Effector memory CD4-positive, alpha-beta T cell (primary cell): ENCODE measurements around the gene INTS12.
A peak's percentile ranks its signal among the peaks of the same experiment; 100 is the strongest.
"Not testable (repeated sequence)": the region's sequence is repeated elsewhere in the genome, so short reads cannot be mapped to it uniquely, and the experiment has no call there.

Experiments
- DNase-seq, 3 donors: peaks; one replicate each; pipeline ENCODE4 v3.0.0-alpha.2; 2020
- H3K27ac ChIP-seq: 2 replicates; pipeline ENCODE4 v1.7.0; 2013; ENCODE audit warnings: mild to moderate bottlenecking, low read length, moderate library complexity; ENCODE audit not compliant: insufficient read depth, poor library complexity, severe bottlenecking
- H3K27me3 ChIP-seq: replicated peaks from 2 replicates; pipeline ENCODE4 v1.7.0; 2013; ENCODE audit warnings: mild to moderate bottlenecking, low read length; ENCODE audit not compliant: insufficient read depth, control insufficient read depth, poor library complexity, severe bottlenecking
- H3K36me3 ChIP-seq: 2 replicates; pipeline ENCODE4 v1.7.0; 2013; ENCODE audit warnings: mild to moderate bottlenecking, low read length, moderate library complexity; ENCODE audit not compliant: control insufficient read depth, insufficient read depth
- H3K4me1 ChIP-seq: 2 replicates; pipeline ENCODE4 v1.7.0; 2013; ENCODE audit warnings: low read length, mild to moderate bottlenecking; ENCODE audit not compliant: control insufficient read depth, insufficient read depth, poor library complexity, severe bottlenecking
- H3K4me3 ChIP-seq: 2 replicates; pipeline ENCODE4 v1.7.0; 2013; ENCODE audit warnings: low read length, low read depth, mild to moderate bottlenecking; ENCODE audit not compliant: insufficient read depth, poor library complexity, severe bottlenecking
- H3K9me3 ChIP-seq: 2 replicates; pipeline ENCODE4 v1.7.0; 2013; ENCODE audit warnings: mild to moderate bottlenecking, low read length, moderate library complexity; ENCODE audit not compliant: control insufficient read depth
- total RNA-seq, 3 donors: gene quantifications; one replicate each; lab custom pipeline; 2026; lab: John Stamatoyannopoulos, UW

INTS12 gene, protein sequence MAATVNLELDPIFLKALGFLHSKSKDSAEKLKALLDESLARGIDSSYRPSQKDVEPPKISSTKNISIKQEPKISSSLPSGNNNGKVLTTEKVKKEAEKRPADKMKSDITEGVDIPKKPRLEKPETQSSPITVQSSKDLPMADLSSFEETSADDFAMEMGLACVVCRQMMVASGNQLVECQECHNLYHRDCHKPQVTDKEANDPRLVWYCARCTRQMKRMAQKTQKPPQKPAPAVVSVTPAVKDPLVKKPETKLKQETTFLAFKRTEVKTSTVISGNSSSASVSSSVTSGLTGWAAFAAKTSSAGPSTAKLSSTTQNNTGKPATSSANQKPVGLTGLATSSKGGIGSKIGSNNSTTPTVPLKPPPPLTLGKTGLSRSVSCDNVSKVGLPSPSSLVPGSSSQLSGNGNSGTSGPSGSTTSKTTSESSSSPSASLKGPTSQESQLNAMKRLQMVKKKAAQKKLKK
- total RNA-seq: 11.2 to 20.1 (median 16.1) reads per million in 3 donors

DNA sequence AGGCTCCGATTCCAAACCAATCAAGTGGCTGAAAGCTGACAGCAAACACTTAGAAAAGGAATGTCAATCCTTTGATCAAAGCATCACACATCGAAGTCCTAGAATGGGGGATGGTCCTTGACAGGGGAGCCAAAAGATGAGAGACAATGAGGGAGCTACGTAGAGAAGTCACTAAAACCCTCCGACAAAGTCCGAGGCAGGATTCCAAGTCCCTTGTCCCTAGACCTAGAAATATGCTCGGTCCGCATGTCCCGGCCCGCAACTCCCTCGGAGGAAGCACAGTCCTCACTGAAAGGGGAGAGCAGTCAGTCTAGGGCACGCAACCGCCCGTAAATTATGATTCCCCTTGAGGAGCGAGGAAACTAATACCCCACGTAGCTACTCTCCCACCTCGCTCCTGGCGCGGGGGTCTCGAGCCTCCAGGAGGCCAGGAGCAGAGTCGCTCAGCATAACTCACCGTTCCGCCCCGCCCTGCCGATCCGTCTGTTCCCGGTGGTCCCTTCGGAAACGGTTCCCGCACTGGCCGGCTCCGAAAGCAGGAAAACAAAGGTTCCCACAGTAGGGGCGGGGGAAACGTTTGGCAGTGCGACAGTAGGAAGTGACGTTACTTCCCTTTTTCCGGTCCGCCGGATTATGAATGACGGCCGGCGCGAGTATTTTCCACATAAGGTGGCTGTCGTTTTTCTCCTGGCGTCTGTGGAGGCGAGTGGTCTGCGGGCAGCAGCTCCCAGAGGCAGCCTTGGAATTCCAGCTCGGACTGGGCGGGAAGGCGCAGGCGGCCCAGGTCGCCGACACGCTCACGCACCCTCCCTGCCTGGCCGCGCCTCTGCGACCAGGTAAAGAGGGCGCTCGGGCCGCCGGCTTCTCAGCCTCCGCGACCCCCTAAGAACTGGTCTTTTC is at the start of gene INTS12, which contains the start of gene GSTCD:
TSS of gene INTS12 (minus strand) at position 509 of the 900 bp plus-strand sequence. CDS start 8,684 bp downstream, outside the sequence.
TSS of gene GSTCD (plus strand) at position 604 of the 900 bp plus-strand sequence. CDS start 8,830 bp downstream, outside the sequence.
- DNase-seq: peak; percentile 73 to 82 (median 77)
- Histone ChIP-seq H3K27ac (peak within 1 kb of the TSS; percentile 81), H3K36me3 (no peaks in the 10 kb centered on the region), H3K4me3 (peak within 1 kb of the TSS; percentile 97), H3K4me1 (no peaks in the 10 kb centered on the region), H3K27me3 (no peaks in the 10 kb centered on the region), H3K9me3 (no peaks in the 10 kb centered on the region)

DNA sequence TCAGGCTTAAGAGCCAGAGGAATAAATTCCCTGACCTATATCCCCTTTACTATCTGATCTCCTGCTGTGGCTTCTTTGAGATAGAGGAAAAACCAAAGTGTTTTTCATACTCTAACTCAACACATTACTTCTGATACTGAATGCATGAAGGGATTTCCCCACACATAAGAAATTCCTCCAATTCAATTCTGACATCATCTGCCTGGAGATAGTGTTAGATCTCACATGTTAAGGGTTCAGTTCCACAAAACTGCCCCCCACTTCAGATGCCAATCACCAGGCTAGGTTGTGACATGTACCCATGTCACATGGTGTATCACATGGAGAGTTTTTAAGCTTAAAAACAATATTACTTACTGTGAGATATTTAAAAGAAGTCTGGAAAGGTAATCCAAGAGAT is 46.9 kb upstream of the INTS12 start:
- H3K4me1 ChIP-seq: no peaks in the 10 kb centered on the region
- no peak overlapping the region for H3K4me3 ChIP-seq
- H3K9me3 ChIP-seq: no peaks in the 10 kb centered on the region
- no peaks in the 10 kb centered on the region for H3K36me3 ChIP-seq
- no peaks in the 10 kb centered on the region for H3K27me3 ChIP-seq
- no peak for DNase-seq
- no peak overlapping the region for H3K27ac ChIP-seq

DNA sequence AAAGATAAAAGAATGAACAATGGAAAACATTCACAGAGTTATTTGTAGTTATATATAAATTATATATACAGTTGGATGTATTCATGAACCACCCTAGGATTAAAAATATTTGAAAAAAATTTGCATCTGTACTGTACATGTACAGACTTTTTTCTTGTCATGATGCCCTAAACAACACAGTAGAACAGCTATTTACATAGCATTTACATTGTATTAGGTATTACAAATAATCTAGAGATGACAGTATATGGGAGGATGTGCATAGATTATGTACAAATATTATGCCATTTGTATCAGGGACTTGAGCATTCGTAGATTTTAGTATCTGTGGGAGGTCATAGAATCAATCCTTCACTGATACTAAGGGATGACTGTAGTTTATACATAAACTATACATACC is 44.9 kb upstream of the INTS12 start:
- Histone ChIP-seq H3K4me1 (no peaks in the 10 kb centered on the region), H3K36me3 (no peaks in the 10 kb centered on the region), H3K9me3 (no peaks in the 10 kb centered on the region), H3K4me3 (no peak overlapping the region), H3K27ac (no peak overlapping the region), H3K27me3 (no peaks in the 10 kb centered on the region)
- DNase-seq: no peak

DNA sequence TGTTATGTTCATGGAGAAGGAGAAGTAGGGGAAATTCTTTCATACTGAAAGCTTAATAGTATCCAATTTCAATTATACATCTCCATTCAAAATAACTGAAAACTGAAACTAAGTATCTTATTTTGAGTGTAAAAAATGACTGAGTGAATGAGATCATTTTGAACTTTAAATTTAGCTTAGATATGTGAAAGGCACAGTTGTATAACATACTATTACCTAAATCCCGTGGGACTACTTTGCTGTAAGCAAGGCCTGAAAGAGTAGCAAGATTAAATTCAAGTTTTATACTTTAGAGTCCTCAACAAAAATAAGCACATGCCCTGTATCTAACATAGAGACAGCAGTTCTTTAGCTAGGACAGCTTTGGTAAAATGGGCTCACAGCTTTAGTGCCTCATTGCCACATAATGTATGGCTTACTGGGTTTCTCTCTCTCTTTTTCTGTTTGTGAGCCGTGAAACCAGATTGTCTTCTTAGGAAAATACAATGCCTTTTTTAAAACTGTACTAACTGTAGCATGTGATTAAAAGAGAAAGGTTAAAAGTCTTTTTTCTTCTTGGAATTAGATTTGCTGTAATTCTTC is 43.3 kb upstream of the INTS12 start:
- Histone ChIP-seq H3K4me3 (no peak overlapping the region), H3K27me3 (no peaks in the 10 kb centered on the region), H3K27ac (no peak overlapping the region), H3K36me3 (no peaks in the 10 kb centered on the region), H3K9me3 (no peaks in the 10 kb centered on the region), H3K4me1 (no peaks in the 10 kb centered on the region)
- DNase-seq: no peak

DNA sequence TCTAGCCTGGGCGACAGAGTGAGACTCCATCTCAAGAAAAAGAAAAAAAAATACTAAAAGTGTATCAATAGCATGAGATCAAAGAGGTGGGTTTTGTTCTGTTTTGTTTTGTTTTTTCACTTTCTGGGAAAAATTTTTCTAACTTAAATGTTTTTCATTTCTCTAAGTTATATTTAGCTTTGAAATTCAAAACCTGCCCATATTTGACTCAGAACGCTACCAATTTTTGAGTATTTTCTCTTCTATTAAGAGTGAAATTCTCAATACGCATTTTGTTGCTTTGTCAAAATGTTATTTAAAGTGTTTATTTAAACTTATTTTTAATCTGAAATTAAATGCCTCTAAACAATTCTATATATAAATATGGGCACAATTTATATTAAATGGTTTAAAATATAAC is 39.7 kb upstream of the INTS12 start:
- no peaks in the 10 kb centered on the region for H3K4me1 ChIP-seq
- H3K9me3 ChIP-seq: no peaks in the 10 kb centered on the region
- no peak for DNase-seq
- no peaks in the 10 kb centered on the region for H3K27me3 ChIP-seq
- no peaks in the 10 kb centered on the region for H3K36me3 ChIP-seq
- H3K4me3 ChIP-seq: no peak overlapping the region
- no peak overlapping the region for H3K27ac ChIP-seq

DNA sequence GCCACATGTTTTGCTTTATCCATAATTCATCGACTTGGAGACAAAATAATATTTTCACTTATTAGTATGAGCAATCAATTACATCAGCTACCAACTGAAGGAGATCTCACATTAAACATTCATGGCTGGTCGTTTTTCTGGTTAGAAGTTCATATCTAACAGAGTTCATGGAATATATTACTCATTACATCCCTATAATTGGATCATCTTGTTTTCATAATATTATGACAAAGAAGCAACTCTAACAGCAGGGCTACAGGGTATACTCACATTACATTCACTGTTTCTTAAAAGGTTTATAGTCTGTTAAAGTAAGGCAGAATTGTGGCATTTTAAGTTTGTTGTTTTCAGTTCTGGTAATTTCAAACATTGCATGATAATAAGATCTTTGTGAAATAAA is 33.1 kb upstream of the INTS12 start:
- no peaks in the 10 kb centered on the region for H3K27me3 ChIP-seq
- H3K27ac ChIP-seq: no peak overlapping the region
- DNase-seq: no peak
- no peaks in the 10 kb centered on the region for H3K4me1 ChIP-seq
- H3K9me3 ChIP-seq: no peaks in the 10 kb centered on the region
- H3K4me3 ChIP-seq: no peak overlapping the region
- H3K36me3 ChIP-seq: peaks cover 6% of the 10 kb centered on the region

DNA sequence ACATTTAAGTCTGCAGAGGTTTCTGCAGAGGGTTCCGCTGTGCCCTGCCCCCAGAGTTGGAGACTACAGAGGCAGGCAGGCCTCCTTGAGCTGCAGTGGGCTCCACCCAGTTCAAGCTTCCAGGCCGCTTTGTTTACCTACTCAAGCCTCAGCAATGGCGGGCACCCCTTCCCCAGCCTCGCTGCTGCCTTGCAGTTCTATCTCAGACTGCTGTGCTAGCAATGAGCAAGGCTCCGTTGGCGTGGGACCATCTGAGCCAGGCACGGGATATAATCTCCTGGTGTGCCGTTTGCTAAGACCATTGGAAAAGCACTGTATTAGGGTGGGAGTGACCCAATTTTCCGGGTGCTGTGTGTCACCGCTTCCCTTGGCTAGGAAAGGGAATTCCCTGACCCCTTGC is 26.7 kb upstream of the INTS12 start:
- H3K27me3 ChIP-seq, H3K36me3 ChIP-seq, H3K27ac ChIP-seq, DNase-seq, H3K4me3 ChIP-seq, H3K4me1 ChIP-seq, H3K9me3 ChIP-seq: not testable (repeated sequence)

DNA sequence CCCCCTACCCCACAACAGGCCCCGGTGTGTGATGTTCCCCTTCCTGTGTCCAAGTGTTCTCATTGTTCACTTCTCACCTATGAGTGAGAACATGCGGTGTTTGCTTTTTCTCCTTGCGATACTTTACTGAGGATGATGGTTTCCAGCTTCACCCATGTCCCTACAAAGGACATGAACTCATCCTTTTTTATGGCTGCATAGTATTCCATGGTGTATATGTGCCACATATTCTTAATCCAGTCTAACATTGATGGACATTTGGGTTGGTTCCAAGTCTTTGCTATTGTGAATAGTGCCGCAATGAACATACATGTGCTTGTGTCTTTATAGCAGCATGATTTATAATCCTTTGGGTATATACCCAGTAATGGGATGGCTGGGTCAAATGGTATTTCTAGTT is 21.4 kb upstream of the INTS12 start:
- H3K4me3 ChIP-seq, DNase-seq, H3K27ac ChIP-seq, H3K4me1 ChIP-seq, H3K27me3 ChIP-seq, H3K36me3 ChIP-seq, H3K9me3 ChIP-seq: not testable (repeated sequence)

DNA sequence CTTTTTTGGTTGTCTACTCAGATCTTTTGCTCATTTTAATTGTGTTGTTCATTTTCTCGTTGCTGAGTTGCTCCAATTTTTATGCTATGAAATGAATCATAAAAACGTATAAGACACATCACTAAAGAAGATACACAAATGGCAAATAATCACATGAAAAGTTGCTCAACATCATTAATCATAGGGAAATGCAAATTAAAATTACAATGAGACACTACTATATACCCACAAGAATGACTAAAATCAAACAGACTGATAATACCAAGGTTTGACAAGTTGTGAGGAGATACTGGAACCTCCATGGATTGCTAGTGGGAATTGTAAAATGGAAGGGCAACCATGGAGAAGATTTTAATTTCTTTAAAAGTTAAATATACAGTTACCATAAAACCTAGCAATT is 17.1 kb upstream of the INTS12 start:
- no peaks in the 10 kb centered on the region for H3K36me3 ChIP-seq
- H3K4me1 ChIP-seq: no peaks in the 10 kb centered on the region
- no peaks in the 10 kb centered on the region for H3K9me3 ChIP-seq
- H3K4me3 ChIP-seq: no peak overlapping the region
- H3K27me3 ChIP-seq: no peaks in the 10 kb centered on the region
- H3K27ac ChIP-seq: no peak overlapping the region
- DNase-seq: no peak
